ENCODE data around the gene MBNL1.

Gene MBNL1

GRCh38 chr3:152466784-152467183 is 198.1 kb downstream of the MBNL1 start:
- peaks cover 36% of the 10 kb centered on the region for H3K36me3 ChIP-seq (ENCODE audit: control insufficient read depth, low read length)
- no peak overlapping the region for H3K27ac ChIP-seq (ENCODE audit: low read depth, low read length)
- no peak overlapping the region for H3K4me2 ChIP-seq (ENCODE audit: low read length)
- H3K4me1 ChIP-seq (ENCODE audit: control insufficient read depth, low read length), result peaks cover 25% of the 10 kb centered on the region
- H3K9me3 ChIP-seq (ENCODE audit: control insufficient read depth, insufficient read depth, low read length), result no peaks in the 10 kb centered on the region
- no peaks in the 10 kb centered on the region for H3K27me3 ChIP-seq (ENCODE audit: control insufficient read depth, low read length)
- peaks cover 77% of the 10 kb centered on the region for H3F3A ChIP-seq (ENCODE audit: control insufficient read depth, insufficient read depth)
- TF ChIP-seq CTCF (IDR thresholded peaks at IDR 0.05; ENCODE audit: low read depth, low read length, poor library complexity, severe bottlenecking), result peak; percentile 74
- no peak for TF ChIP-seq EZH2phosphoT487 (IDR thresholded peaks at IDR 0.05; ENCODE audit: borderline replicate concordance, low read length)
- H3K4me3 ChIP-seq (ENCODE audit: low read length), result no peak overlapping the region
- no peaks in the 10 kb centered on the region for H3K9me2 ChIP-seq (replicated peaks; ENCODE audit: control insufficient read depth, low read length)
- no peaks in the 10 kb centered on the region for H3K79me2 ChIP-seq (ENCODE audit: control insufficient read depth, low read length)
- H4K20me1 ChIP-seq (ENCODE audit: control insufficient read depth, insufficient read depth, low read depth, low read length), result no peaks in the 10 kb centered on the region

GRCh38 chr3:152469248-152470025 is 200.7 kb downstream of the MBNL1 start:
- H3K4me3 ChIP-seq (ENCODE audit: low read length), result no peak overlapping the region
- TF ChIP-seq EZH2phosphoT487 (IDR thresholded peaks at IDR 0.05; ENCODE audit: borderline replicate concordance, low read length) (no peak), CTCF (IDR thresholded peaks at IDR 0.05; ENCODE audit: low read depth, low read length, poor library complexity, severe bottlenecking) (no peak)
- no peak overlapping the region for H3K27ac ChIP-seq (ENCODE audit: low read depth, low read length)
- no peaks in the 10 kb centered on the region for H4K20me1 ChIP-seq (ENCODE audit: control insufficient read depth, insufficient read depth, low read depth, low read length)
- peaks cover 16% of the 10 kb centered on the region for H3K36me3 ChIP-seq (ENCODE audit: control insufficient read depth, low read length)
- peaks cover 15% of the 10 kb centered on the region for H3K4me1 ChIP-seq (ENCODE audit: control insufficient read depth, low read length)
- H3K27me3 ChIP-seq (ENCODE audit: control insufficient read depth, low read length), result no peaks in the 10 kb centered on the region
- H3F3A ChIP-seq (ENCODE audit: control insufficient read depth, insufficient read depth), result peaks cover 54% of the 10 kb centered on the region
- H3K9me2 ChIP-seq (replicated peaks; ENCODE audit: control insufficient read depth, low read length), result no peaks in the 10 kb centered on the region
- H3K79me2 ChIP-seq (ENCODE audit: control insufficient read depth, low read length), result no peaks in the 10 kb centered on the region
- H3K9me3 ChIP-seq (ENCODE audit: control insufficient read depth, insufficient read depth, low read length), result no peaks in the 10 kb centered on the region
- no peak overlapping the region for H3K4me2 ChIP-seq (ENCODE audit: low read length)

- no peak overlapping the region for H3K4me3 ChIP-seq (ENCODE audit: low read length)
- H3K27ac ChIP-seq (ENCODE audit: low read depth, low read length), result no peak overlapping the region
These were observed 201.4 kb downstream of the MBNL1 start for GRCh38 chr3:152470095-152470494.

More at GRCh38 chr3:152470095-152470494, 201.4 kb downstream of the MBNL1 start:
- no peaks in the 10 kb centered on the region for H3K27me3 ChIP-seq (ENCODE audit: control insufficient read depth, low read length)
- no peak overlapping the region for H3K4me2 ChIP-seq (ENCODE audit: low read length)
- TF ChIP-seq CTCF (IDR thresholded peaks at IDR 0.05; ENCODE audit: low read depth, low read length, poor library complexity, severe bottlenecking), result no peak
- no peak for TF ChIP-seq EZH2phosphoT487 (IDR thresholded peaks at IDR 0.05; ENCODE audit: borderline replicate concordance, low read length)
- no peaks in the 10 kb centered on the region for H3K9me3 ChIP-seq (ENCODE audit: control insufficient read depth, insufficient read depth, low read length)
- peaks cover 10% of the 10 kb centered on the region for H3K36me3 ChIP-seq (ENCODE audit: control insufficient read depth, low read length)
- peaks cover 15% of the 10 kb centered on the region for H3K4me1 ChIP-seq (ENCODE audit: control insufficient read depth, low read length)
- H3K9me2 ChIP-seq (replicated peaks; ENCODE audit: control insufficient read depth, low read length), result no peaks in the 10 kb centered on the region
- H3K79me2 ChIP-seq (ENCODE audit: control insufficient read depth, low read length), result no peaks in the 10 kb centered on the region
- H4K20me1 ChIP-seq (ENCODE audit: control insufficient read depth, insufficient read depth, low read depth, low read length), result no peaks in the 10 kb centered on the region
- H3F3A ChIP-seq (ENCODE audit: control insufficient read depth, insufficient read depth), result peaks cover 47% of the 10 kb centered on the region
